Stimulated activated CD8-positive, alpha-beta memory T cell treated with anti-CD3 and anti-CD28 coated beads, Interleukin-2, amount 100 ng/mL, for 48 hours (primary cell): ENCODE results near the gene GFRA4.

Experiments used
- DNase-seq, 2 donors: peaks; one replicate each; pipeline ENCODE4 v3.0.0-alpha.2; 2020; ENCODE audit warnings: low read depth in 2 of 2

Gene GFRA4

GRCh38 chr20:3694864-3695263 is 31.7 kb upstream of the GFRA4 start:
- DNase-seq: no peak

DNA sequence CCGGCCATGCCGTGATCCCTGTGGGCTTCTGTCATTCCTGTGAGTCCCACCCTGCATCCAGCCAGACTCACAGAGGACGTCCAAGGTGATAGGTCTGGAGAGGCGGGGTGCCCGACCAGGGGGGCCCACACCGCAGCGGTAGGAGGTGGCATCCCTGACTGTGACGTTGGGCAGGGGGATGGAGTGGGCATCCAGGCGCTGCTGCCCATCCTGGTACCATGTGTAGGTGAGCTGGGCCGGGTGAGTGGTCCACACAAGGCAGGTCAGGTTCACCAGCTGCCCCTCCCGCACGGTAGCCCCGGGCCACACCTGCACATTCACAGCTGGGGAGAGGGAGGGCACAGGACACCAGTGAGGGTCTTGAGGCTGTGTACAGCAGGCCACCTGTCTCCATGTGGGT is 30.2 kb upstream of the GFRA4 start:
- DNase-seq: no peak

DNA sequence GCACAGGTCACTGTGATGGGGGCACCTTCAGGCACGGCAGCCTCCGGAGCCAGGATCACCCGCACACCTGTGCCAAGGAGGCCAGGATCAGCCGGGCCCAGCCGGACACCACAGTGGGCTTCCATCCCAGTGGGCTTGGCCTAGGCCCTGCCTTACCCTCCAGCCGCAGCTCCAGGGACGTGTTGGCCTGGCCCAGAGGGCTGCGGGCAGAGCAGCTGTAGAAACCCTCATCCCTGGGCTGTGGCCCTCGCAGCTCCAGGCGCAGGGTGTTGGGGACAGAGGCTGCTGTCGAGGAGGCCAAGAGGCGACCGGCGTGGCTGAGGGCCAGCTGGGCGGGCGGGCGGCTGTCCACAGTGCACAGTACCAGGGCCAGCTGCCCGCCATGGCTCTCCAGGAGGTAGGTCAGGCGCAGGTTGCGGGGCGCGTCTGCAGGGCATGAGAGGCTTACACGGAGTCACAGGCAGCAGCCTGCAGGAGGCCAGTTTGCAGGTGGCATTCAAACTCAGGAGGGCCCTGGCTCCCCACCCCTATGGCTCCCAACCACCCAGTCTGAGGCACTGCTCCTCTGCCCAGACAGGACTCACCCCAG is 29.6 kb upstream of the GFRA4 start:
- no peak for DNase-seq

- DNase-seq: no peak
Observed at GRCh38 chr20:3691897-3692296, 28.7 kb upstream of the GFRA4 start.

DNA sequence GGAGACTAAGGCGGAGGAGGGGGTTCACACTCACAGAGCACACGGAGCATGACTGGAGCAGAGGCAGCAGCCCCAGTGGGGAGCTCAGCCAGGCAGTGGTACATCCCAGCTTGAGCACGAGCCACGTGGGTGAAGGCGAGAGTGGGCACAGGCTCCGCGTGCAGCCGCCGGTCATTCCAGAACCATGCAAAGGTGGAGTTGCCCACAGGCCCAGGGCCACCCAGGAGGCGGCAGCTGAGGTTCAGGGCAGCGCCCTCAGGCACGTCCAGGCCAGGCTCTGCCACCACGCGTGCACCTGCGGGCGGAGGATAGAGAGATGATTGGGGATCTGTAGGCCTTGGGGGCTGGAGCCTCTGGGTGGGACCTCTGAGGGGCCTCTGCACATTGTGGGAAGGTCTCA is 28.1 kb upstream of the GFRA4 start:
- no peak for DNase-seq

GRCh38 chr20:3690413-3690812 is 27.2 kb upstream of the GFRA4 start:
- no peak for DNase-seq

DNA sequence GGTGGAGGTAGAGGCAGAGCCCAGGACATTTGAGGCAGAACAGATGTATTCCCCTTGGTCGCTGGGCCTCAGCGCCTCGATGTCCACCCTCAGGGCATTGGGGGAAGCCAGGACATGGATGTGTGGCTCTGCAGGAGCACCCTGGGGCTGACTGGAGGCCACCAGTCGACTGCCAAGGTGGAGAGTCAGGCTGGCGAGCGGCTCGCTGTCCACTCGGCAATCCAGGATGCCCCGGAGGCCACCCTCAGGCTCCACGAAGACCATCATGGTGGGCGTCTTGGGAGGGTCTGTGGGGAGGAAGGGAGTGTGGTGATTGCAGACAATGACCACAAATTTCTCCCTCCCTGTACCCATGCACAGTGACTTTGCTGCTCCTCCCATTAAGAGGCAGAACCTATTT is 26.8 kb upstream of the GFRA4 start:
- no peak for DNase-seq

DNA sequence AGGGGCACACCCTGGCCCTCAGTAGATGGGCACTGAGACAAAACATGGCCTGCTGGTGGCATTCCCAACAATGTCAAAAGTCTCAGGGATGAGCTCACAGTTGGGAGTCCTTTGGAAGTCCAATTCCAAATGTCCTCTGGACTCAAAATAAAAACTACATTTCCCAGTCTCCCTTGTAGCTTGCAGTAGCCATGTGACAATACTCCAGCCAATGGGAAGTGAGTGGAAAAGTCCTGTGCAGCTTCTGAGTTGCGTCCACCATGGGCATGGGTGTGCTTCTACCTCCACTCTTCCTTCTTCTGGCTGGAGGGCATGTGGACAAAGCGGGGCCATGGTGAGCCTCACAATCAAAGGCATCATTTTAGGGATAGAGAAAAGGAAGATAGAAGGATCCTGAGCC is 24.5 kb upstream of the GFRA4 start:
- DNase-seq: no peak

DNA sequence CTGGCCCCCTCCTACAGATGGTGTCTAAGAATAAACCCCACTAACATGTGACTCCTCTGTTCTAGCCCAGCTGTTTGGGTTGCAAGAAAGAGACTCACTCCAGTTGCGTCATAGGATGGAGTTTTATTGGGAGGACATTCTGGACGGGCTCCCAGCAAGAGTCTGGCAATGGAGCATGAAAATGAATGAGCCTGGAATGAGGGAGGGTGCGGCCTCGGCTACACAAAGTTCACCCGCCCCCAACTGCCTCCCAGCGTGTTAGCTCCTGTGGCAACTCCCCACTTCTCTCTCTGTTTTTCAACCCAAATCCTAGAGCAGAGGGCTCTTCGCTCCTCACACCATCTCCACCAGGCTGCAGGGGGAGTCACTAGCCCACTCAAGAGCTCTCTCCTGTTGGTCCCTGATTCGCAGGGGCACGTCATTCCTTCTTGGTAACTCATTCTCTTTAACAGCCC is 23.7 kb upstream of the GFRA4 start:
- DNase-seq: no peak

GRCh38 chr20:3686421-3686820 is 23.2 kb upstream of the GFRA4 start:
- DNase-seq: no peak

GRCh38 chr20:3685341-3685740 is 22.1 kb upstream of the GFRA4 start:
- DNase-seq: no peak

DNA sequence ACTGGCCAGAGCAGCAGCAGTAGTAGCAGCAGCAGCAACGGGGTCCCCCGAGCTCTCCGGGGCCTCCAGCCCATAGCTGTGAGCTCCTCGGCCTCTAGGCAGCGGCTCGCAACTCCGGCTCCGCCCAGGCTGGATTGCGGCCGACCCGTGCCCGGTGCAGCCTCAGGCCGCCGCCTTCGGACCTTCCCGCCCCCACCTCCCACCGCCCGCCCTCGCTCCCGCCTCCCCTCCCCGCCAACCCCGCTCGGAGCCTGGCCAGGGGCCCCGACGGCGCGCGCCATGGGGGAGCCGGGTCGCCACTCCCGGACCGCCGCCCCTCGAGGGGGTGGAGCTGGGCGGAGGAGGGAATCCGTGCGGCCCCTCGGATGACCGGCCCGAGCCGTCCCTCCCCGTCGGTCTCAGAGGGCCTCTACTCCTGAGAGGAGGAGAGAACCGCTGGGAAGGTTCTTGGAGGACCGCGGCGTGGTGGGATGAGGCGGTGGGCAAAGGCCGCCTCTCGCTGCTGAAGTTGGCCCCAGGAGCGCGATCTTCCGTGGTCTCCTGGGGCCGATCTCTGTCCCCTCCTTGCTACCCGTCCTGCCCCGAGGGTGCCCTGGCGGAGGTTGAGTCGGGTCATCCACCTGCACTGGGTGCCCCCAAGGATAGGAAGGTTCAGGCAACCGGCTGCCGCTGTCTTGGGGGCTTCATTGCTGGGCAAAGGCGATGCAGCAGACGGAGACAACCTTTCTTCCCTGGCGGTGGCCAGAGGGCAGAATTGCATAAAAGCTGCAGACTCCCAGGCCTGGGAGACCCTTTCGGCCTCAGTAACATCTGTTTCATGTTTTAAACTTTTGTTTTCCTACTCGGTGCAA is 19.0 kb upstream of the GFRA4 start, which contains the start of gene ADAM33:
TSS of gene ADAM33 (minus strand) at position 80 of the 851 bp plus-strand sequence. CDS start at position 74, 6 bp downstream.
- no peak for DNase-seq

DNA sequence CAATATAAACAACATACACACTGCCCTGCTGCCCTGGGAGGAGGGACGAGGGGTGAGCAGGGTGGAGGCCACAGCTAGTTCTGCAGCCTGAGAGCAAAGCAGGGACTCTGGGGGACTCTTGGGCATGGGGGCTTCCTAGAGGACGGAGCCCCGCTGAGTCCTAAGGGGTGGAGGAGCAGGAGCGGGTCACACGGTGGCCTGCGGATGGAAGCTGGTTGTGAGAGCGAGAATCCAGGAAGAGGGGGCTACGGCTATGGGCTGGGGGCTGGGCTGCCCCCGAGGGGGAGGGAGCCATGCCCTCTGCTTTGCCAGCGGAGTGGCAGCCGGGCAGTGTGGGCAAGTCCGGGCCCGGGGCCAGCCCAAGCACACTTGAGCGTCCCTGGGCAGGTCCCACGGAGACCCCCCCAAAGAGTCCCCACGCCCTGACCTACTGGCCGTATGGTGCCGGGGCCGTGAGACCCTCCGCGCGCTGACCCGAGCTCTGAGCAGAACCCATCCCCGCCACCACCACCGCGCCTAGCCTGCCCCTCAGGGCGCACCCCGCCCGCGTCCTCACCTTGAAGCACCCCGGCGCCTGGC is 18.2 kb upstream of the GFRA4 start:
- DNase-seq: no peak

- no peak for DNase-seq
Observed at GRCh38 chr20:3680701-3681351, 17.6 kb upstream of the GFRA4 start.

- no peak for DNase-seq
Observed at GRCh38 chr20:3679749-3680700, 16.8 kb upstream of the GFRA4 start.

DNA sequence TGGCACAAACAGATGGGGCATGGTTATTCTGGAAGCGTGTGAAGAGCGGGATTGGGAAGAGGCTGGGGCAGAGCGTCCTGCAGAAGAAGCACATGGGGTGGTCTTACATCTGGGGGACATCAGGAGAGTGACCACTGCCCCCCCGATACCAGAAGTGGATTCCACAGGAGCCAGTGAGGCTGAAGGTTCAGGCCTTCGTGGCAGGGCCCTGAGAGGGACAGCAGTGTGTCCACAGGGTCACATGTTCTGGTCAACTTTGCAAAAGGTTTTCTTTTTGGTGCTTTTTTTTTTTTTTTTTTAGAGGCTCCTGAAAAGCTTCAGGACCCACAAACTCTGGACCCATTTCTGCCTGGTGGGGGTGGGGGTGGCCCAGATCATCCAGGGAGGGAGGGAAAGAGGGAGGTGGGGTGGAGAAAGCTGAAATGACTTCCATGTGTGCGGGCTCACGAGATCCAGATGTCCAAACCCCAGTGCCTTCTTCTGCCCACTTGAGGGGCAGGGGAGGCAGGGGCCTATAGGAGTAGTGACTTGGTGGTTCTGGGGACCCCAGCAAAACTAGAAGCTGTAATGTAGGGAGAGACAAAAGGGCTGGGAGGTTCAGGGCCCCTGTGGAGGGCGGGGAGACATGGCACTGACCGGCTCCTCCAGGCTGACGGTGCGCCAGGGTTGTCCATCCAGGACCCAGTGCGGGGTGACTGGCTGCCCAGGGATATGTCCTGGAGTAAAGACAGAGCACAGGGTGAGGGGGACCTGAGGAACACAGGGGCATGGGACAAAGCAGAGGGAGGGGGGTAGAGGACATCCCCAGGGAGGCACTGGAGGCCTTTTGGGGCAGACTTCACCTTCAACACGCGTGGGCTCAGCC is 15.9 kb upstream of the GFRA4 start:
- no peak for DNase-seq

DNA sequence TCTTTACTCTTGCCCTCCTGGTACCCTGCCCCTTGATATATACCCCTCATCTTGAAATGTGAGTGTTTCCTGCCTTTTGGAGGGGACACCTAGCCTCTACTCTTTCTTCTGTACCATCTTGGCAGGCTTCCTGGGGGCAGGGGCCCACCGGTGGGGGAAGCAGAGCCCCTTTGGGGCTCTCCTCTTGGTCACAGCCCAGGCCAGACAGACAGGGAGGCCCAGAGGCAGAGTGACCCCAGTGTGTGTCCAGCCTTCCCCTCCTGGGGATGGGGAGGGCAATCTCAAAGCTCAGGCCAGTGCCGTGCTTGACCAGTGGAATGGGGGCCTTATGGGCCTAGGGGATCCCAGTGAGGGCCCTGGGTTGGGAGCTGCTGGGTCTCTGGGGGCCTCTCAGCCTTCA is 15.0 kb upstream of the GFRA4 start:
- DNase-seq: no peak

- no peak for DNase-seq
Observed at GRCh38 chr20:3677733-3678132, 14.5 kb upstream of the GFRA4 start.

GRCh38 chr20:3674995-3675900 is 12.0 kb upstream of the GFRA4 start:
- no peak for DNase-seq
